ENCODE results near the gene CNKSR1. TPM values are rescaled to one million over a fixed set of nuclear protein-coding genes. Genes with fewer than 3 reads are reported as not detected.

The CNKSR1 gene
- total and polyA plus RNA-seq, 4 donors = 1.5 to 4.9 (median 2.0) TPM

GRCh38 chr1:26188477-26188876 is 11.2 kb downstream of the CNKSR1 start:
- Histone ChIP-seq H3K9me3 (ENCODE audit: control insufficient read depth, low read length) (no peaks in the 10 kb centered on the region), H3K36me3 (ENCODE audit: control insufficient read depth in 1 of 2, insufficient read depth in 2 of 2, low read length in 1 of 2) (no peaks in the 10 kb centered on the region), H3K27ac (ENCODE audit: low read depth in 1 of 2, low read length in 2 of 2) (no peak overlapping the region), H3K4me3 (ENCODE audit: low read length in 2 of 2) (no peak overlapping the region), H3K27me3 (ENCODE audit: control insufficient read depth in 1 of 2, insufficient read depth in 2 of 2, low read length in 1 of 2) (no peaks in the 10 kb centered on the region), H3K4me1 (ENCODE audit: control insufficient read depth in 1 of 2, insufficient read depth in 2 of 2, low read length in 2 of 2) (no peaks in the 10 kb centered on the region)
- DNase-seq (no peak), ATAC-seq (ENCODE audit: low FRiP score) (peak; percentile 12)
- 95 to 98% methylated on average over 8 of the region's 8 CpGs for WGBS, 2 donors
- intact Hi-C loops (cut with DNase I) = no loop called here

DNA sequence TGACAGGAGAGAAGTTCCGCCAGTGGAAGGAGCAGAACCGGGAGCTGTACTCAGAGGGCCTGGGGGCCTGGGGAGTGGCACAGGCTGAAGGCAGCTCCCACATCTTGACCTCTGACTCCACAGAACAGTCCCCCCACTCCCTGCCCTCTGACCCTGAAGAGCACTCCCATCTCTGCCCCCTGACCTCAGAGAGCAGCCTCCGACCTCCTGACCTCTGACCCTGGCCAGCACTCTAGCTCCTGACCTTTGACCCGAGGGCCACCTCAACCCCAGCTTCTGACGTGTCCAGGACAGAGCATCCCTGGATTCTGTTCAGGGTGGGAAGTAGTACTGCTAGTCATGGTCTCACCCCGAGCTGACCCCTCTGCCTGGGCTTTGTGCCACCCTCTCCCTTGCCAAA is 12.0 kb downstream of the CNKSR1 start:
- H3K4me1 ChIP-seq (ENCODE audit: control insufficient read depth in 1 of 2, insufficient read depth in 2 of 2, low read length in 2 of 2) = no peaks in the 10 kb centered on the region
- DNase-seq (no peak), ATAC-seq (ENCODE audit: low FRiP score) (no peak)
- intact Hi-C loops (cut with DNase I) = no loop called here
- H3K27ac ChIP-seq (ENCODE audit: low read depth in 1 of 2, low read length in 2 of 2) = no peak overlapping the region
- WGBS, 2 donors = 75 to 77% methylated on average over 6 of the region's 6 CpGs
- H3K9me3 ChIP-seq (ENCODE audit: control insufficient read depth, low read length) = no peaks in the 10 kb centered on the region
- no peaks in the 10 kb centered on the region for H3K27me3 ChIP-seq (ENCODE audit: control insufficient read depth in 1 of 2, insufficient read depth in 2 of 2, low read length in 1 of 2)
- no peak overlapping the region for H3K4me3 ChIP-seq (ENCODE audit: low read length in 2 of 2)
- no peaks in the 10 kb centered on the region for H3K36me3 ChIP-seq (ENCODE audit: control insufficient read depth in 1 of 2, insufficient read depth in 2 of 2, low read length in 1 of 2)

DNA sequence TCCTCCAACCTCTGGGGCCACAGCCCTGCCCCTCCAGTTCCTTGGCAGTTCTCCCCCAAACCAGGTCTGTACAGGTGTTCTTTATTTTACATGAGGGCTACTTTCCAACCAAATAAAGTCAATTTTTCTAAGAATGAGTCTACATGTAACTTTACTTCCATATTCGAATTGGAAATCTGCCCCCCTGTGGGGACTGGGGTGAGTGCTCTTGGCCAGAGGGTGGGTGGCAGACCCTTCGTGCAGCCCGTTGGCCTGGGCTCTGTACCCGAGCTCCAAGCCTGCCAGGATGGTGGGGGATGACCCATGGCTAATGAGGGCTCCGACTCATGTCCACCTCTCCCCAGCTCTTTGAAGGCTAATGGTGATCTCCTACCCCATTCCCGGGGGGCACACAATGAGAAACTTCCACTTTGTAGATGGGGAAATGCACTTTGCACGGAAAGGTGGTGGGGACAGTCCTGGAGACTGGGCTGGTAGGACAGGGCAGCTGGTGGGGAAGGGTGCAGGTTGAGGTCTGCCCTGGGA is 12.5 kb downstream of the CNKSR1 start:
- Histone ChIP-seq H3K4me1 (ENCODE audit: control insufficient read depth in 1 of 2, insufficient read depth in 2 of 2, low read length in 2 of 2) (no peaks in the 10 kb centered on the region), H3K4me3 (ENCODE audit: low read length in 2 of 2) (no peak overlapping the region), H3K36me3 (ENCODE audit: control insufficient read depth in 1 of 2, insufficient read depth in 2 of 2, low read length in 1 of 2) (no peaks in the 10 kb centered on the region), H3K27ac (ENCODE audit: low read depth in 1 of 2, low read length in 2 of 2) (no peak overlapping the region), H3K9me3 (ENCODE audit: control insufficient read depth, low read length) (no peaks in the 10 kb centered on the region), H3K27me3 (ENCODE audit: control insufficient read depth in 1 of 2, insufficient read depth in 2 of 2, low read length in 1 of 2) (no peaks in the 10 kb centered on the region)
- ATAC-seq (ENCODE audit: low FRiP score) = no peak
- DNase-seq = no peak
- 76 to 87% methylated on average over 7 of the region's 7 CpGs for WGBS, 2 donors
- intact Hi-C loops (cut with DNase I) = no loop called here

- ATAC-seq (ENCODE audit: low FRiP score) (no peak), DNase-seq (no peak)
- Histone ChIP-seq H3K4me1 (ENCODE audit: control insufficient read depth in 1 of 2, insufficient read depth in 2 of 2, low read length in 2 of 2) (no peaks in the 10 kb centered on the region), H3K9me3 (ENCODE audit: control insufficient read depth, low read length) (no peaks in the 10 kb centered on the region), H3K36me3 (ENCODE audit: control insufficient read depth in 1 of 2, insufficient read depth in 2 of 2, low read length in 1 of 2) (no peaks in the 10 kb centered on the region), H3K27ac (ENCODE audit: low read depth in 1 of 2, low read length in 2 of 2) (no peak within 1 kb of the TSS), H3K27me3 (ENCODE audit: control insufficient read depth in 1 of 2, insufficient read depth in 2 of 2, low read length in 1 of 2) (no peaks in the 10 kb centered on the region), H3K4me3 (ENCODE audit: low read length in 2 of 2) (no peak within 1 kb of the TSS)
- intact Hi-C loops (cut with DNase I) = no loop called here
- WGBS, 2 donors = 48 to 57% methylated on average over 16 of the region's 16 CpGs
Observed at GRCh38 chr1:26190373-26190987, 13.2 kb downstream of the CNKSR1 start, which contains the start of gene CATSPER4. TSS of gene CATSPER4 (plus strand) at chr1:26190602. CDS start at chr1:26190628, 26 bp downstream.

DNA sequence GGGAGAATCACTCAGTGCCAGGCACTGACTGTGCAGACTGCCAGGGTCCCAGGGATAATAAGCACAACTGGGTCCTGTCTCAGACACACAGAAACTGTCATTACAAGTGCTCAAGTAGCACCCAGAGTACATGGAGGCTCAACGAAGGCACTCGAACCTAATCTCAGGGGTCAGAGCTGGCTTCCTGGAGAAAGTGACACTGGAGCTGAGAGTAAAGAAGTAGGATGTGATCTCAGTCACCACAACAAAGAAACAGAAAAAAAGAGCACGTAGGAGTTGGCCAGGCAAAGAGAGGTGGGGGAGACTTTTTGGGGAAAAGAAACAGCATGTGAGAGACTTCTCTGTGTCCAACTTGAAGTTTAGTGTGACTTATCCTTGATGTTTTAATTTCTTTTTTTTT is 14.4 kb downstream of the CNKSR1 start:
- Histone ChIP-seq H3K4me3 (ENCODE audit: low read length in 2 of 2) (no peak overlapping the region), H3K27ac (ENCODE audit: low read depth in 1 of 2, low read length in 2 of 2) (no peak overlapping the region), H3K9me3 (ENCODE audit: control insufficient read depth, low read length) (no peaks in the 10 kb centered on the region), H3K4me1 (ENCODE audit: control insufficient read depth in 1 of 2, insufficient read depth in 2 of 2, low read length in 2 of 2) (no peaks in the 10 kb centered on the region), H3K27me3 (ENCODE audit: control insufficient read depth in 1 of 2, insufficient read depth in 2 of 2, low read length in 1 of 2) (no peaks in the 10 kb centered on the region), H3K36me3 (ENCODE audit: control insufficient read depth in 1 of 2, insufficient read depth in 2 of 2, low read length in 1 of 2) (no peaks in the 10 kb centered on the region)
- no peak for DNase-seq
- no peak for ATAC-seq (ENCODE audit: low FRiP score)
- 60 to 63% methylated on average over 3 of the region's 3 CpGs for WGBS, 2 donors
- intact Hi-C loops (cut with DNase I) = no loop called here

DNA sequence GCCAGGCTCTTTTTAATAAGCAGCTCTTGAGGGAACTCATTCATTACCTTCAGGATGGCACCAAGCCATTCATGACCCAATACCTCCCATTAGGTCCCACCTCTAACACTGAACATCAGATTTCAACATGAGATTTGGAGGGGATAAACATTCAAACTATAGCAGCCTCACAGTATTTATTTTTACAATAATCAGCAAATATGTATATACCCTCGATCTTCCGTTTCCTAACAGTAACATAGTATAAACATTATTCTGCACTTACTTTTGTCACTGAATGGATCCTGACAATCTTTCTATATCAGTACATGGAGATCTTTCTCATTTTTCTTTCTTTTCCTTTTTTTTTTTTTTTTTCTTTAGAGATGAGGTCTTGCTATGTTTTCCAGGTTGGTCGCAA is 18.5 kb downstream of the CNKSR1 start:
- Histone ChIP-seq H3K27me3 (ENCODE audit: control insufficient read depth in 1 of 2, insufficient read depth in 2 of 2, low read length in 1 of 2) (no peaks in the 10 kb centered on the region), H3K9me3 (ENCODE audit: control insufficient read depth, low read length) (no peaks in the 10 kb centered on the region), H3K4me3 (ENCODE audit: low read length in 2 of 2) (no peak overlapping the region), H3K36me3 (ENCODE audit: control insufficient read depth in 1 of 2, insufficient read depth in 2 of 2, low read length in 1 of 2) (no peaks in the 10 kb centered on the region), H3K27ac (ENCODE audit: low read depth in 1 of 2, low read length in 2 of 2) (no peak overlapping the region), H3K4me1 (ENCODE audit: control insufficient read depth in 1 of 2, insufficient read depth in 2 of 2, low read length in 2 of 2) (no peaks in the 10 kb centered on the region)
- no peak for DNase-seq
- no peak for ATAC-seq (ENCODE audit: low FRiP score)
- WGBS, 2 donors = 54 to 59% methylated on average over 3 of the region's 3 CpGs
- intact Hi-C loops (cut with DNase I) = no loop called here

DNA sequence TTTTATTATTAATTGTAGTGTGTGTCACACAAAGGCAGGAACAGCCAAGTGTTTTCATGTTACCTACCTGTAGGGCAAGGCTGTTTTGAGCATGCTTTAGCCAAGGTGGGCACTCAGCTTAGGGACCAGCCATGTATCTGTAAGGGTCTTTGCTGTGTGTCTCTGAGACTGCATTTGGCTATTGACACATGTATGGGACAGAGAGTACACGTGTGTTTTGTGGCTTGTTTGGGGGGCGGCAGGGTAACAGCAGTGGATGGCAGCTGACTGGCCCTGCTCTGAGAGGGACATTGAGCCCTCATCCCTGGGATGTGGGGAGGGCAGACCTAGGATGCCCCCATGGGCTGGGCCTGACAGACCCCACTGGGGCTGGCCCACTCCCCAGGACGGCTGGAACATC is 20.0 kb downstream of the CNKSR1 start:
- intact Hi-C loops (cut with DNase I) = no loop called here
- no peaks in the 10 kb centered on the region for H3K4me1 ChIP-seq (ENCODE audit: control insufficient read depth in 1 of 2, insufficient read depth in 2 of 2, low read length in 2 of 2)
- H3K9me3 ChIP-seq (ENCODE audit: control insufficient read depth, low read length) = no peaks in the 10 kb centered on the region
- WGBS, 2 donors = 89 to 93% methylated on average over 3 of the region's 3 CpGs
- no peak for ATAC-seq (ENCODE audit: low FRiP score)
- H3K27ac ChIP-seq (ENCODE audit: low read depth in 1 of 2, low read length in 2 of 2) = no peak overlapping the region
- H3K27me3 ChIP-seq (ENCODE audit: control insufficient read depth in 1 of 2, insufficient read depth in 2 of 2, low read length in 1 of 2) = no peaks in the 10 kb centered on the region
- no peak overlapping the region for H3K4me3 ChIP-seq (ENCODE audit: low read length in 2 of 2)
- no peaks in the 10 kb centered on the region for H3K36me3 ChIP-seq (ENCODE audit: control insufficient read depth in 1 of 2, insufficient read depth in 2 of 2, low read length in 1 of 2)
- DNase-seq = no peak

DNA sequence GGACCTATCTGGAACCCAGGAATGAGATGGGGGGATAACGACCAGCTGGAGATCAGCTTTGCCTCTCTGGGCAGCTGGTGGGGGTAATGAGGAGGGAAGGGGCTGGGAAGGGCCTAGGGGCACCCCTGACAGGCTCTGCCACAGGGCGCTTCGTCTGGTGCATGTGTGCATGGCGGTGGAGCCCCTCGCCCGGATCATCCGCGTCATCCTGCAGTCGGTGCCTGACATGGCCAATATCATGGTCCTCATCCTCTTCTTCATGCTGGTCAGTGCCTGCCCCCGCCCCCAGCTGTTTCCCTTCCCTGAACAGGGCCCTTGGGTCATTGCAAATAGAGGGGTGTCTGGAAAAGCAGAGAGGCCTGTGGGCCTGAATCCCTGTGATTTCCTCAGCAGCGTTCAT is 20.5 kb downstream of the CNKSR1 start:
- Histone ChIP-seq H3K27me3 (ENCODE audit: control insufficient read depth in 1 of 2, insufficient read depth in 2 of 2, low read length in 1 of 2) (no peaks in the 10 kb centered on the region), H3K4me3 (ENCODE audit: low read length in 2 of 2) (no peak overlapping the region), H3K9me3 (ENCODE audit: control insufficient read depth, low read length) (no peaks in the 10 kb centered on the region), H3K27ac (ENCODE audit: low read depth in 1 of 2, low read length in 2 of 2) (no peak overlapping the region), H3K36me3 (ENCODE audit: control insufficient read depth in 1 of 2, insufficient read depth in 2 of 2, low read length in 1 of 2) (no peaks in the 10 kb centered on the region), H3K4me1 (ENCODE audit: control insufficient read depth in 1 of 2, insufficient read depth in 2 of 2, low read length in 2 of 2) (no peaks in the 10 kb centered on the region)
- WGBS, 2 donors = 82 to 91% methylated on average over 8 to 11 of the region's 11 CpGs
- DNase-seq (no peak), ATAC-seq (ENCODE audit: low FRiP score) (no peak)
- intact Hi-C loops (cut with DNase I) = no loop called here

DNA sequence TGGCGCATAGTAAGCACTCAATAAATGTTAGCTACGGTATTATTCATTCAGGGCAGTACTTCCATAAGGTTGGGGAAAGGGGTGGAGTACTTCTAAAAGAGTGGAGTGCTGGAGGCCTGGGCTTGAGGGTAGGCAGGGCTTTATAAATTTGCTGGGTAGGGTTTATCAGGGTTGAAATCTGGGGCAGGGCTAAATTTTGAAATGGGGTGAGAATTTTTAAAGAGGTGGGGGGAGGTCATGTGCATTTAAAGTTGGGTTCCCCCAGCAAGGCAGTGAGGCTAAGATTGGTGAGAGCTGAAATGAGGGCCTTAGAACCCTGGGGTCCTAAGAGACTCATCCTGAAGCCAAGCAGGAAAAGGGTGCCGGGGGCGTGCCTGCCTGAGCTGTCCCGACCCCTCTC is 23.1 kb downstream of the CNKSR1 start:
- no peaks in the 10 kb centered on the region for H3K9me3 ChIP-seq (ENCODE audit: control insufficient read depth, low read length)
- H3K4me1 ChIP-seq (ENCODE audit: control insufficient read depth in 1 of 2, insufficient read depth in 2 of 2, low read length in 2 of 2) = no peaks in the 10 kb centered on the region
- 93 to 96% methylated on average over 5 of the region's 5 CpGs for WGBS, 2 donors
- ATAC-seq (ENCODE audit: low FRiP score) = no peak
- H3K27ac ChIP-seq (ENCODE audit: low read depth in 1 of 2, low read length in 2 of 2) = no peak overlapping the region
- intact Hi-C loops (cut with DNase I) = no loop called here
- H3K4me3 ChIP-seq (ENCODE audit: low read length in 2 of 2) = no peak overlapping the region
- DNase-seq = no peak
- H3K36me3 ChIP-seq (ENCODE audit: control insufficient read depth in 1 of 2, insufficient read depth in 2 of 2, low read length in 1 of 2) = no peaks in the 10 kb centered on the region
- H3K27me3 ChIP-seq (ENCODE audit: control insufficient read depth in 1 of 2, insufficient read depth in 2 of 2, low read length in 1 of 2) = no peaks in the 10 kb centered on the region

Measured in aorta (tissue), 5 donors.